AG09309 (cell line): ENCODE results near the gene RPL29.
"Not testable (repeated sequence)": the region's sequence is repeated elsewhere in the genome, so short reads cannot be mapped to it uniquely, and the experiment has no call there.

Source experiments
- DNase-seq: peaks from one replicate; pipeline ENCODE4 v3.0.0-alpha.2; 2010; ENCODE audit warnings: low read depth
- H3K4me3 ChIP-seq: 2 replicates; pipeline ENCODE4 v1.5.1; 2011; ENCODE audit warnings: mild to moderate bottlenecking, low read depth, low read length, moderate library complexity; ENCODE audit not compliant: control insufficient read depth
- CTCF ChIP-seq: IDR thresholded peaks from 2 replicates; pipeline ENCODE4 v1.5.1; 2011; ENCODE audit warnings: mild to moderate bottlenecking, low read depth, low read length, inconsistent platforms; ENCODE audit not compliant: insufficient read depth, control insufficient read depth; ENCODE audit errors: missing control alignments

RPL29 gene

GRCh38 chr3:51992017-51992682 lies 3.5 kb downstream of the RPL29 start:
- TF ChIP-seq CTCF, result no peak
- no peak for DNase-seq
- no peak overlapping the region for H3K4me3 ChIP-seq

GRCh38 chr3:51990501-51990971 lies 5.2 kb downstream of the RPL29 start:
- not testable (repeated sequence) for DNase-seq, H3K4me3 ChIP-seq

- H3K4me3 ChIP-seq, result no peak overlapping the region
- no peak for TF ChIP-seq CTCF
- DNase-seq, result no peak
These were observed 7.2 kb downstream of the RPL29 start for GRCh38 chr3:51988286-51989146.

- no peak overlapping the region for H3K4me3 ChIP-seq
- no peak for TF ChIP-seq CTCF
These were observed 8.1 kb downstream of the RPL29 start for GRCh38 chr3:51987568-51987967.

GRCh38 chr3:51986010-51986947 lies 9.4 kb downstream of the RPL29 start:
- no peak overlapping the region for H3K4me3 ChIP-seq
- DNase-seq, result no peak
- TF ChIP-seq CTCF, result no peak

More at GRCh38 chr3:51987568-51987967, 8.1 kb downstream of the RPL29 start:
- DNase-seq, result no peak

- DNase-seq, result no peak
- H3K4me3 ChIP-seq, result no peak overlapping the region
- TF ChIP-seq CTCF, result no peak
These were observed 10.6 kb downstream of the RPL29 start for GRCh38 chr3:51985063-51985462.

- peak overlapping the region; percentile 69 for H3K4me3 ChIP-seq
- DNase-seq, result no peak
- TF ChIP-seq CTCF, result no peak
These were observed 11.4 kb downstream of the RPL29 start for GRCh38 chr3:51984269-51984647.
